HEK293 (cell line): ENCODE measurements around the gene GLTP.
A peak's percentile ranks its signal among the peaks of the same experiment; 100 is the strongest.

Source experiments
- CTCF ChIA-PET: fragments of 350-600 bp; formaldehyde crosslinking; extraction: SDS; loops from one replicate; lab custom pipeline; 2021; ENCODE audit warnings: antibody characterized with exemption; lab: Yijun Ruan, JAX
- POLR2A ChIA-PET: fragments of 300-600 bp; formaldehyde crosslinking; extraction: SDS; loops from one replicate; lab custom pipeline; 2020; ENCODE audit warnings: antibody characterized with exemption, inconsistent platforms; lab: Yijun Ruan, JAX
- H3K27ac ChIP-seq: fragments of 200-500 bp; sonication (Bioruptor generic); 2 replicates; pipeline ENCODE4 v1.5.1; 2014; ENCODE audit warnings: low read depth, low read length, control low read depth, inconsistent platforms; ENCODE audit errors: extremely low read depth
- H3K36me3 ChIP-seq, 2 experiments: fragments of 200-500 bp in 1 of 2; sonication (Bioruptor generic) in 1 of 2; 1 replicate in 1 of 2; 2 replicates in 1 of 2; pipeline ENCODE4 v1.5.1; 2014 to 2017; ENCODE audit warnings: inconsistent platforms in 2 of 2, low read length in 2 of 2; ENCODE audit not compliant: control insufficient read depth in 2 of 2, insufficient read depth in 1 of 2
- H3K4me1 ChIP-seq: fragments of 200-500 bp; sonication (Bioruptor generic); 2 replicates; pipeline ENCODE4 v1.5.1; 2014; ENCODE audit warnings: mild to moderate bottlenecking, low read length, inconsistent platforms; ENCODE audit not compliant: control insufficient read depth, insufficient read depth
- H3K4me3 ChIP-seq: 2 replicates; pipeline ENCODE4 v1.5.1; 2011; ENCODE audit warnings: low read depth, mild to moderate bottlenecking, control low read depth, low read length, moderate library complexity
- H3K9me3 ChIP-seq: fragments of 200-500 bp; sonication (Bioruptor generic); 2 replicates; pipeline ENCODE4 v1.5.1; 2014; ENCODE audit warnings: low read depth, low read length, inconsistent platforms; ENCODE audit not compliant: control insufficient read depth, insufficient read depth
- REPIN1 ChIP-seq: fragments of 450-650 bp; formaldehyde crosslinking; IDR thresholded peaks from 2 replicates; pipeline ENCODE4 v1.5.1; 2017; ENCODE audit warnings: missing biosample characterization, missing genetic modification characterization, low read depth
- ZBTB17 ChIP-seq: fragments of 450-650 bp; formaldehyde crosslinking; IDR thresholded peaks from 2 replicates; pipeline ENCODE4 v1.5.1; 2016; ENCODE audit warnings: missing biosample characterization, missing genetic modification characterization
- ZBTB8A ChIP-seq: fragments of 450-650 bp; formaldehyde crosslinking; IDR thresholded peaks from 2 replicates; pipeline ENCODE4 v1.5.1; 2016; ENCODE audit warnings: missing biosample characterization, missing genetic modification characterization
- ZFP3 ChIP-seq: fragments of 450-650 bp; formaldehyde crosslinking; IDR thresholded peaks from 2 replicates; pipeline ENCODE4 v1.5.1; 2016; ENCODE audit warnings: low read depth, missing biosample characterization, missing genetic modification characterization
- ZNF138 ChIP-seq: fragments of 450-650 bp; formaldehyde crosslinking; IDR thresholded peaks from 2 replicates; pipeline ENCODE4 v1.5.1; 2016; ENCODE audit warnings: missing biosample characterization, missing genetic modification characterization, borderline replicate concordance
- ZNF19 ChIP-seq: fragments of 450-650 bp; formaldehyde crosslinking; IDR thresholded peaks from 2 replicates; pipeline ENCODE4; 2016; ENCODE audit warnings: missing biosample characterization, missing genetic modification characterization, low read depth
- ZNF23 ChIP-seq: fragments of 450-650 bp; formaldehyde crosslinking; IDR thresholded peaks from 2 replicates; pipeline ENCODE4 v1.5.1; 2016; ENCODE audit warnings: missing biosample characterization, missing genetic modification characterization, borderline replicate concordance
- ZNF366 ChIP-seq: fragments of 450-650 bp; formaldehyde crosslinking; conservative IDR thresholded peaks from 2 replicates; pipeline ENCODE4 v1.5.1; 2016; ENCODE audit warnings: missing biosample characterization, missing genetic modification characterization
- ZNF426 ChIP-seq: fragments of 450-650 bp; formaldehyde crosslinking; IDR thresholded peaks from 2 replicates; pipeline ENCODE4 v1.5.1; 2017; ENCODE audit warnings: missing biosample characterization, missing genetic modification characterization, mild to moderate bottlenecking, inconsistent platforms, moderate library complexity
- ZNF473 ChIP-seq: fragments of 450-650 bp; formaldehyde crosslinking; IDR thresholded peaks from 2 replicates; pipeline ENCODE4 v1.5.1; 2017; ENCODE audit warnings: missing biosample characterization, missing genetic modification characterization
- ZNF561 ChIP-seq: fragments of 450-650 bp; IDR thresholded peaks from 2 replicates; pipeline ENCODE4 v1.5.1; 2018; ENCODE audit warnings: missing biosample characterization, missing genetic modification characterization, borderline replicate concordance
- ZNF707 ChIP-seq: fragments of 450-650 bp; formaldehyde crosslinking; IDR thresholded peaks from 2 replicates; pipeline ENCODE4 v1.5.1; 2016; ENCODE audit warnings: missing biosample characterization, missing genetic modification characterization
- ZNF76 ChIP-seq: fragments of 450-650 bp; formaldehyde crosslinking; IDR thresholded peaks from 2 replicates; pipeline ENCODE4; 2016; ENCODE audit warnings: low read depth, missing biosample characterization, missing genetic modification characterization, borderline replicate concordance
- ZNF843 ChIP-seq: fragments of 450-650 bp; formaldehyde crosslinking; IDR thresholded peaks from 2 replicates; pipeline ENCODE4 v1.5.1; 2016; ENCODE audit warnings: missing biosample characterization, missing genetic modification characterization
- ZSCAN30 ChIP-seq: fragments of 450-650 bp; IDR thresholded peaks from 2 replicates; pipeline ENCODE4 v1.5.1; 2018; ENCODE audit warnings: missing biosample characterization, mild to moderate bottlenecking, missing genetic modification characterization, moderate library complexity
- TF ChIP-seq, protein P1 (sequence below): fragments of 450-650 bp; formaldehyde crosslinking; IDR thresholded peaks from 2 replicates; pipeline ENCODE4 v1.5.1; 2016; ENCODE audit warnings: missing biosample characterization, missing genetic modification characterization
- TF ChIP-seq, protein P2 (sequence below): fragments of 450-650 bp; formaldehyde crosslinking; IDR thresholded peaks from 2 replicates; pipeline ENCODE4 v1.5.1; 2016; ENCODE audit warnings: missing biosample characterization, missing genetic modification characterization
- TF ChIP-seq, protein P3 (sequence below): fragments of 450-650 bp; formaldehyde crosslinking; IDR thresholded peaks from 2 replicates; pipeline ENCODE4 v1.5.1; 2016; ENCODE audit warnings: missing biosample characterization, missing genetic modification characterization
- TF ChIP-seq, protein P4 (sequence below): fragments of 450-650 bp; formaldehyde crosslinking; conservative IDR thresholded peaks from 2 replicates; pipeline ENCODE4 v1.5.1; 2016; ENCODE audit warnings: low read depth, missing biosample characterization, missing genetic modification characterization
- TF ChIP-seq, protein P5 (sequence below): fragments of 450-650 bp; formaldehyde crosslinking; IDR thresholded peaks from 2 replicates; pipeline ENCODE4 v1.5.1; 2016; ENCODE audit warnings: missing biosample characterization, missing genetic modification characterization
- TF ChIP-seq, protein P6 (sequence below): fragments of 450-650 bp; formaldehyde crosslinking; IDR thresholded peaks from 2 replicates; pipeline ENCODE4 v1.5.1; 2016; ENCODE audit warnings: missing biosample characterization, missing genetic modification characterization

Gene GLTP

DNA sequence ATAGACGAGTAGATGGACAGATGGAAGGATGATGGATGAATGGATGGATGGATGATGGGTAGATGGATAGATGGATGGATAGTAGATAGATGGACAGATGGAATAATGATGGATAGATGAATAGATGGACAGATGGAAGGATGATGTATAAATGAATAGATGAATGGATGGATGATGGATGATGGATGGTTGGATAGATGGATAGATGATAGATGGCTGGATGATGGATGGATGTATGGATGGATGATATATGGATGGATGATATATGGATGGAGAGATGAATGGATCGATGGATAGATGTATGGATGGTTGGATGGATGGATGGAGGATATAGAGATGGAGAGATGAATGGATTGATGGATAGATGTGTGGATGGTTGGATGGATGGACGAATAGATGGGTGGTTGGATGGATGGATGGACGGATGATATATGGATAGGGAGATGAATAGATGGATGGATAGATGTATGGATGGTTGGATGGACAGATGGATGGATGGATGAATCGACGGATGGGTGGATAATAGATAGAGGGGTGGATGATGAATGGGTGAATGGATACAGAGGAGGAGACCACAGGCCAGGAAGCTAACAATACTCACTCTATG is 66.4 kb downstream of the GLTP start:
- H3K4me1 ChIP-seq: no peaks in the 10 kb centered on the region
- no peak overlapping the region for H3K27ac ChIP-seq
- ChIA-PET CTCF (interaction anchor here (2.6 kb wide), 1 partner anchor 8 kb away, joined by 15 read pairs; no protein-coding TSS in a partner anchor), POLR2A (no interaction called here)
- no peak overlapping the region for H3K4me3 ChIP-seq
- no peaks in the 10 kb centered on the region for H3K9me3 ChIP-seq
- H3K36me3 ChIP-seq: peaks cover 0 to 9% of the 10 kb centered on the region in 2 experiments; a peak in 1 of 3 replicates
- TF ChIP-seq ZNF707 (tag by site-specific recombination): no peak
- no peak for TF ChIP-seq ZNF23 (tag by site-specific recombination)
- TF ChIP-seq ZNF76 (tag by site-specific recombination): no peak
- TF ChIP-seq, protein P1, sequence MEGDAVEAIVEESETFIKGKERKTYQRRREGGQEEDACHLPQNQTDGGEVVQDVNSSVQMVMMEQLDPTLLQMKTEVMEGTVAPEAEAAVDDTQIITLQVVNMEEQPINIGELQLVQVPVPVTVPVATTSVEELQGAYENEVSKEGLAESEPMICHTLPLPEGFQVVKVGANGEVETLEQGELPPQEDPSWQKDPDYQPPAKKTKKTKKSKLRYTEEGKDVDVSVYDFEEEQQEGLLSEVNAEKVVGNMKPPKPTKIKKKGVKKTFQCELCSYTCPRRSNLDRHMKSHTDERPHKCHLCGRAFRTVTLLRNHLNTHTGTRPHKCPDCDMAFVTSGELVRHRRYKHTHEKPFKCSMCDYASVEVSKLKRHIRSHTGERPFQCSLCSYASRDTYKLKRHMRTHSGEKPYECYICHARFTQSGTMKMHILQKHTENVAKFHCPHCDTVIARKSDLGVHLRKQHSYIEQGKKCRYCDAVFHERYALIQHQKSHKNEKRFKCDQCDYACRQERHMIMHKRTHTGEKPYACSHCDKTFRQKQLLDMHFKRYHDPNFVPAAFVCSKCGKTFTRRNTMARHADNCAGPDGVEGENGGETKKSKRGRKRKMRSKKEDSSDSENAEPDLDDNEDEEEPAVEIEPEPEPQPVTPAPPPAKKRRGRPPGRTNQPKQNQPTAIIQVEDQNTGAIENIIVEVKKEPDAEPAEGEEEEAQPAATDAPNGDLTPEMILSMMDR (tag by site-specific recombination): no peak
- TF ChIP-seq ZNF138 (tag by site-specific recombination): no peak
- TF ChIP-seq, protein P2, sequence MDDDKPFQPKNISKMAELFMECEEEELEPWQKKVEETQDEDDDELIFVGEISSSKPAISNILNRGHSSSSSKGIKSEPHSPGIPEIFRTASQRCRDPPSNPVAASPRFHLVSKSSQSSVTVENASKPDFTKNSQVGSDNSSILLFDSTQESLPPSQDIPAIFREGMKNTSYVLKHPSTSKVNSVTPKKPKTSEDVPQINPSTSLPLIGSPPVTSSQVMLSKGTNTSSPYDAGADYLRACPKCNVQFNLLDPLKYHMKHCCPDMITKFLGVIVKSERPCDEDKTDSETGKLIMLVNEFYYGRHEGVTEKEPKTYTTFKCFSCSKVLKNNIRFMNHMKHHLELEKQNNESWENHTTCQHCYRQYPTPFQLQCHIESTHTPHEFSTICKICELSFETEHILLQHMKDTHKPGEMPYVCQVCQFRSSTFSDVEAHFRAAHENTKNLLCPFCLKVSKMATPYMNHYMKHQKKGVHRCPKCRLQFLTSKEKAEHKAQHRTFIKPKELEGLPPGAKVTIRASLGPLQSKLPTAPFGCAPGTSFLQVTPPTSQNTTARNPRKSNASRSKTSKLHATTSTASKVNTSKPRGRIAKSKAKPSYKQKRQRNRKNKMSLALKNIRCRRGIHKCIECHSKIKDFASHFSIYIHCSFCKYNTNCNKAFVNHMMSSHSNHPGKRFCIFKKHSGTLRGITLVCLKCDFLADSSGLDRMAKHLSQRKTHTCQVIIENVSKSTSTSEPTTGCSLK (tag by site-specific recombination): peak; percentile 38; the same call in 1 of the 2 replicates
- peak; percentile 100 for TF ChIP-seq ZBTB17 (tag by site-specific recombination)
- TF ChIP-seq ZNF19: no peak
- TF ChIP-seq, protein P3, sequence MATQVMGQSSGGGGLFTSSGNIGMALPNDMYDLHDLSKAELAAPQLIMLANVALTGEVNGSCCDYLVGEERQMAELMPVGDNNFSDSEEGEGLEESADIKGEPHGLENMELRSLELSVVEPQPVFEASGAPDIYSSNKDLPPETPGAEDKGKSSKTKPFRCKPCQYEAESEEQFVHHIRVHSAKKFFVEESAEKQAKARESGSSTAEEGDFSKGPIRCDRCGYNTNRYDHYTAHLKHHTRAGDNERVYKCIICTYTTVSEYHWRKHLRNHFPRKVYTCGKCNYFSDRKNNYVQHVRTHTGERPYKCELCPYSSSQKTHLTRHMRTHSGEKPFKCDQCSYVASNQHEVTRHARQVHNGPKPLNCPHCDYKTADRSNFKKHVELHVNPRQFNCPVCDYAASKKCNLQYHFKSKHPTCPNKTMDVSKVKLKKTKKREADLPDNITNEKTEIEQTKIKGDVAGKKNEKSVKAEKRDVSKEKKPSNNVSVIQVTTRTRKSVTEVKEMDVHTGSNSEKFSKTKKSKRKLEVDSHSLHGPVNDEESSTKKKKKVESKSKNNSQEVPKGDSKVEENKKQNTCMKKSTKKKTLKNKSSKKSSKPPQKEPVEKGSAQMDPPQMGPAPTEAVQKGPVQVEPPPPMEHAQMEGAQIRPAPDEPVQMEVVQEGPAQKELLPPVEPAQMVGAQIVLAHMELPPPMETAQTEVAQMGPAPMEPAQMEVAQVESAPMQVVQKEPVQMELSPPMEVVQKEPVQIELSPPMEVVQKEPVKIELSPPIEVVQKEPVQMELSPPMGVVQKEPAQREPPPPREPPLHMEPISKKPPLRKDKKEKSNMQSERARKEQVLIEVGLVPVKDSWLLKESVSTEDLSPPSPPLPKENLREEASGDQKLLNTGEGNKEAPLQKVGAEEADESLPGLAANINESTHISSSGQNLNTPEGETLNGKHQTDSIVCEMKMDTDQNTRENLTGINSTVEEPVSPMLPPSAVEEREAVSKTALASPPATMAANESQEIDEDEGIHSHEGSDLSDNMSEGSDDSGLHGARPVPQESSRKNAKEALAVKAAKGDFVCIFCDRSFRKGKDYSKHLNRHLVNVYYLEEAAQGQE (tag by site-specific recombination): no peak
- no peak for TF ChIP-seq REPIN1 (tag by site-specific recombination)
- TF ChIP-seq ZNF561: no peak
- no peak for TF ChIP-seq ZFP3 (tag by site-specific recombination)
- TF ChIP-seq ZSCAN30 (tag by site-specific recombination): no peak
- peak; percentile 99 for TF ChIP-seq ZNF366 (tag by site-specific recombination)
- TF ChIP-seq, all 188 proteins: peak for 3

DNA sequence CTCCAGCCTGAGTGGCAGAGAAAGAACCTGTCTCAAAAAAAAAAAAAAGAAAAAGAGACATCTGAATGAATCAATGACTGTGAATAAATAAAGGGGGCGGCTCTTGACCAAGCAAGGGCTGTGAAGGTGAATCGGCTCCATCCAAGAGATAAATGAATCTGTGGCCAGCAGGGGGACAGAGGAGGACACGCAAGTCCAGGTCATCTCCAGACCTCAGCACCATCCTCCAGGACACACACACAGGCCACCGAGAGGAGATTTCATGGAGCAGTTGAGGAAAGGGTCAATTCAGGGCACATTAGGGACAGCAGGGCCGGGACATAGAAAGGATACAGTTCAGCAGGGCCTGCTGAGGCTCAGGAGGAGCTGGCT is 68.7 kb downstream of the GLTP start:
- Histone ChIP-seq H3K9me3 (no peaks in the 10 kb centered on the region), H3K27ac (no peak overlapping the region), H3K4me1 (no peaks in the 10 kb centered on the region), H3K36me3 (peaks cover 0 to 9% of the 10 kb centered on the region in 2 experiments; a peak in 1 of 3 replicates), H3K4me3 (no peak overlapping the region)
- POLR2A ChIA-PET: no interaction called here
- CTCF ChIA-PET: interaction anchor here (1.4 kb wide), 1 partner anchor 34 kb away, joined by 5 read pairs; no protein-coding TSS in a partner anchor
- TF ChIP-seq ZNF426 (no peak), ZBTB8A (tag by site-specific recombination) (no peak), ZNF843 (tag by site-specific recombination) (no peak), ZNF473 (tag by site-specific recombination) (no peak)
- TF ChIP-seq, protein P4, sequence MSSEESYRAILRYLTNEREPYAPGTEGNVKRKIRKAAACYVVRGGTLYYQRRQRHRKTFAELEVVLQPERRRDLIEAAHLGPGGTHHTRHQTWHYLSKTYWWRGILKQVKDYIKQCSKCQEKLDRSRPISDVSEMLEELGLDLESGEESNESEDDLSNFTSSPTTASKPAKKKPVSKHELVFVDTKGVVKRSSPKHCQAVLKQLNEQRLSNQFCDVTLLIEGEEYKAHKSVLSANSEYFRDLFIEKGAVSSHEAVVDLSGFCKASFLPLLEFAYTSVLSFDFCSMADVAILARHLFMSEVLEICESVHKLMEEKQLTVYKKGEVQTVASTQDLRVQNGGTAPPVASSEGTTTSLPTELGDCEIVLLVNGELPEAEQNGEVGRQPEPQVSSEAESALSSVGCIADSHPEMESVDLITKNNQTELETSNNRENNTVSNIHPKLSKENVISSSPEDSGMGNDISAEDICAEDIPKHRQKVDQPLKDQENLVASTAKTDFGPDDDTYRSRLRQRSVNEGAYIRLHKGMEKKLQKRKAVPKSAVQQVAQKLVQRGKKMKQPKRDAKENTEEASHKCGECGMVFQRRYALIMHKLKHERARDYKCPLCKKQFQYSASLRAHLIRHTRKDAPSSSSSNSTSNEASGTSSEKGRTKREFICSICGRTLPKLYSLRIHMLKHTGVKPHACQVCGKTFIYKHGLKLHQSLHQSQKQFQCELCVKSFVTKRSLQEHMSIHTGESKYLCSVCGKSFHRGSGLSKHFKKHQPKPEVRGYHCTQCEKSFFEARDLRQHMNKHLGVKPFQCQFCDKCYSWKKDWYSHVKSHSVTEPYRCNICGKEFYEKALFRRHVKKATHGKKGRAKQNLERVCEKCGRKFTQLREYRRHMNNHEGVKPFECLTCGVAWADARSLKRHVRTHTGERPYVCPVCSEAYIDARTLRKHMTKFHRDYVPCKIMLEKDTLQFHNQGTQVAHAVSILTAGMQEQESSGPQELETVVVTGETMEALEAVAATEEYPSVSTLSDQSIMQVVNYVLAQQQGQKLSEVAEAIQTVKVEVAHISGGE (tag by site-specific recombination): no peak
- TF ChIP-seq, protein P5, sequence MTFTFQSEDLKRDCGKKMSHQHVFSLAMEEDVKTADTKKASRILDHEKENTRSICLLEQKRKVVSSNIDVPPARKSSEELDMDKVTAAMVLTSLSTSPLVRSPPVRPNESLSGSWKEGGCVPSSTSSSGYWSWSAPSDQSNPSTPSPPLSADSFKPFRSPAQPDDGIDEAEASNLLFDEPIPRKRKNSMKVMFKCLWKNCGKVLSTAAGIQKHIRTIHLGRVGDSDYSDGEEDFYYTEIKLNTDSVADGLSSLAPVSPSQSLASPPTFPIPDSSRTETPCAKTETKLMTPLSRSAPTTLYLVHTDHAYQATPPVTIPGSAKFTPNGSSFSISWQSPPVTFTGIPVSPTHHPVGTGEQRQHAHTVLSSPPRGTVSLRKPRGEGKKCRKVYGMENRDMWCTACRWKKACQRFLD (tag by site-specific recombination): no peak
- TF ChIP-seq, protein P6, sequence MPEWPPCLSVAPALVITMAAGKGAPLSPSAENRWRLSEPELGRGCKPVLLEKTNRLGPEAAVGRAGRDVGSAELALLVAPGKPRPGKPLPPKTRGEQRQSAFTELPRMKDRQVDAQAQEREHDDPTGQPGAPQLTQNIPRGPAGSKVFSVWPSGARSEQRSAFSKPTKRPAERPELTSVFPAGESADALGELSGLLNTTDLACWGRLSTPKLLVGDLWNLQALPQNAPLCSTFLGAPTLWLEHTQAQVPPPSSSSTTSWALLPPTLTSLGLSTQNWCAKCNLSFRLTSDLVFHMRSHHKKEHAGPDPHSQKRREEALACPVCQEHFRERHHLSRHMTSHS (tag by site-specific recombination): no peak
